H1 (cell line): ENCODE measurements around the gene ASPA. TPM values are rescaled to one million over a fixed set of nuclear protein-coding genes. Genes with fewer than 3 reads are reported as not detected.
A peak's percentile ranks its signal among the peaks of the same experiment; 100 is the strongest.

ENCODE experiments used
- CTCF ChIA-PET: fragments of 300-600 bp; sonication (Branson Sonifier 250); formaldehyde crosslinking; loops from one replicate; lab custom pipeline; 2021; ENCODE audit not compliant: partially characterized antibody; lab: Charles Lee
- POLR2A ChIA-PET: fragments of 300-600 bp; sonication (Branson Sonifier 250); formaldehyde crosslinking; loops from one replicate; lab custom pipeline; 2021; ENCODE audit warnings: inconsistent platforms; ENCODE audit not compliant: partially characterized antibody; lab: Charles Lee
- DNase-seq, 2 experiments: peaks; one replicate each; pipeline versions ENCODE4 v3.0.0 to v3.0.0-alpha.2; 2010 to 2022; ENCODE audit warnings: low spot score in 2 of 2, low read depth in 1 of 2, mixed read lengths in 1 of 2
- FAIRE-seq: peaks from 2 replicates; lab custom pipeline; 2011; peaks lifted over from hg19 to GRCh38; lab: Jason Lieb, UNC
- H2AFZ ChIP-seq: 2 replicates; pipeline ENCODE4 v1.8.1; 2012; ENCODE audit warnings: low read length, inconsistent platforms
- H2AK5ac ChIP-seq: 2 replicates; pipeline ENCODE4 v1.6.1; 2013; ENCODE audit warnings: low read depth, low read length
- H2BK120ac ChIP-seq: replicated peaks from 2 replicates; pipeline ENCODE3; 2013; ENCODE audit warnings: low read depth, low read length, inconsistent platforms
- H2BK12ac ChIP-seq: 2 replicates; pipeline ENCODE4 v1.6.1; 2013; ENCODE audit warnings: low read depth, low read length
- H2BK15ac ChIP-seq: 2 replicates; pipeline ENCODE4 v1.6.1; 2013; ENCODE audit warnings: low read length
- H2BK20ac ChIP-seq: 2 replicates; pipeline ENCODE4 v1.6.1; 2013; ENCODE audit warnings: low read length
- H2BK5ac ChIP-seq: 2 replicates; pipeline ENCODE4 v1.6.1; 2013; ENCODE audit warnings: low read depth, low read length
- H3K14ac ChIP-seq: 2 replicates; pipeline ENCODE4 v1.6.1; 2013; ENCODE audit warnings: inconsistent platforms; ENCODE audit not compliant: insufficient read length
- H3K18ac ChIP-seq: 2 replicates; pipeline ENCODE4 v1.6.1; 2013; ENCODE audit warnings: low read length; ENCODE audit errors: extremely low read depth
- H3K23ac ChIP-seq: 2 replicates; pipeline ENCODE4 v1.6.1; 2013; ENCODE audit warnings: inconsistent platforms; ENCODE audit not compliant: insufficient read length
- H3K23me2 ChIP-seq: 2 replicates; pipeline ENCODE4 v1.6.1; 2013; ENCODE audit warnings: low read depth, low read length
- H3K27ac ChIP-seq: 2 replicates; pipeline ENCODE4 v1.6.1; 2011; ENCODE audit warnings: low read depth, low read length, inconsistent platforms
- H3K27me3 ChIP-seq, 4 experiments: replicated peaks in 1 of 4; 1 replicate in 1 of 4; 2 replicates in 3 of 4; pipeline versions ENCODE4 v1.6.1 to v1.8.1; 2011 to 2013; ENCODE audit warnings: low read length in 3 of 4, mild to moderate bottlenecking in 3 of 4, inconsistent platforms in 2 of 4, mixed read lengths in 2 of 4, moderate library complexity in 1 of 4; ENCODE audit not compliant: control insufficient read depth in 3 of 4, insufficient read depth in 3 of 4; ENCODE audit errors: extremely low read depth in 1 of 4
- H3K36me3 ChIP-seq, 4 experiments: 2 replicates each; pipeline versions ENCODE4 v1.6.1 to v1.8.1; 2011 to 2013; ENCODE audit warnings: mild to moderate bottlenecking in 4 of 4, low read length in 3 of 4, moderate library complexity in 2 of 4, control low read depth in 1 of 4, inconsistent platforms in 1 of 4; ENCODE audit not compliant: insufficient read depth in 4 of 4, control insufficient read depth in 2 of 4
- H3K4ac ChIP-seq: replicated peaks from 2 replicates; pipeline ENCODE3; 2013; ENCODE audit warnings: low read length, low read depth, mixed read lengths, inconsistent platforms; ENCODE audit not compliant: insufficient read length
- H3K4me1 ChIP-seq, 4 experiments: replicated peaks in 1 of 4; 1 replicate in 1 of 4; 2 replicates in 3 of 4; pipeline versions ENCODE4 v1.6.1 to v1.8.1; 2011 to 2013; ENCODE audit warnings: low read length in 3 of 4, inconsistent platforms in 2 of 4, mixed read lengths in 1 of 4; ENCODE audit not compliant: insufficient read depth in 4 of 4, control insufficient read depth in 3 of 4
- H3K4me2 ChIP-seq, 2 experiments: 2 replicates each; pipeline versions ENCODE4 v1.6.1 to v1.8.1; 2011 to 2013; ENCODE audit warnings: low read depth in 2 of 2, low read length in 2 of 2, control low read depth in 1 of 2, inconsistent platforms in 1 of 2, mild to moderate bottlenecking in 1 of 2; ENCODE audit not compliant: insufficient read depth in 1 of 2
- H3K4me3 ChIP-seq, 4 experiments: fragments of 200-600, 300-600 bp in 1 of 4; sonication (generic), shearing (Covaris generic), sonication (Bioruptor Twin) in 1 of 4; 2 replicates each; pipeline versions ENCODE4 v1.5.1 to v1.8.1; 2011 to 2016; ENCODE audit warnings: low read length in 4 of 4, low read depth in 3 of 4, control low read depth in 2 of 4, inconsistent platforms in 2 of 4, mild to moderate bottlenecking in 2 of 4, mixed read lengths in 1 of 4, moderate library complexity in 1 of 4; ENCODE audit not compliant: insufficient read depth in 2 of 4; ENCODE audit errors: extremely low read depth in 1 of 4
- H3K56ac ChIP-seq: replicated peaks from 2 replicates; pipeline ENCODE3; 2013; ENCODE audit warnings: low read depth, mild to moderate bottlenecking, mixed read lengths, low read length, inconsistent platforms; ENCODE audit not compliant: insufficient read length
- H3K79me1 ChIP-seq: 2 replicates; pipeline ENCODE4 v1.6.1; 2013; ENCODE audit warnings: low read depth, low read length, control low read depth
- H3K79me2 ChIP-seq, 2 experiments: 2 replicates each; pipeline versions ENCODE4 v1.6.1 to v1.8.1; 2012 to 2013; ENCODE audit warnings: low read length in 2 of 2, mild to moderate bottlenecking in 2 of 2, inconsistent platforms in 1 of 2; ENCODE audit not compliant: insufficient read depth in 2 of 2, control insufficient read depth in 1 of 2
- H3K9ac ChIP-seq, 4 experiments: replicated peaks in 1 of 4; 1 replicate in 1 of 4; 2 replicates in 3 of 4; pipeline versions ENCODE4 v1.6.1 to v1.8.1; 2011 to 2013; ENCODE audit warnings: low read depth in 3 of 4, low read length in 3 of 4, control low read depth in 2 of 4, mild to moderate bottlenecking in 2 of 4, moderate library complexity in 2 of 4, inconsistent platforms in 1 of 4; ENCODE audit errors: extremely low read depth in 1 of 4
- H3K9me3 ChIP-seq, 2 experiments: 2 replicates each; pipeline versions ENCODE4 v1.6.1 to v1.8.1; 2012 to 2013; ENCODE audit warnings: mild to moderate bottlenecking in 2 of 2, moderate library complexity in 2 of 2, control low read depth in 1 of 2, inconsistent platforms in 1 of 2, low read depth in 1 of 2, low read length in 1 of 2, mixed read lengths in 1 of 2; ENCODE audit not compliant: insufficient read depth in 2 of 2
- H4K20me1 ChIP-seq, 2 experiments: replicated peaks in 1 of 2; 2 replicates each; pipeline versions ENCODE3 to v1.8.1; 2011 to 2013; ENCODE audit warnings: inconsistent platforms in 2 of 2, low read length in 2 of 2, mild to moderate bottlenecking in 1 of 2; ENCODE audit not compliant: insufficient read depth in 2 of 2, control insufficient read depth in 1 of 2
- H4K5ac ChIP-seq: 2 replicates; pipeline ENCODE4 v1.6.1; 2013; ENCODE audit warnings: low read length, low read depth, mixed read lengths, inconsistent platforms; ENCODE audit not compliant: insufficient read length
- H4K8ac ChIP-seq: 2 replicates; pipeline ENCODE4 v1.8.0; 2013; ENCODE audit warnings: mild to moderate bottlenecking, moderate library complexity, low read length, inconsistent platforms; ENCODE audit not compliant: insufficient read depth; ENCODE audit errors: extremely low read depth
- H4K91ac ChIP-seq: replicated peaks from 2 replicates; pipeline ENCODE3; 2013; ENCODE audit warnings: low read length, mixed read lengths, inconsistent platforms; ENCODE audit not compliant: insufficient read length
- NANOG ChIP-seq: IDR thresholded peaks from 2 replicates; pipeline ENCODE4 v1.6.1; 2011; ENCODE audit warnings: low read length, low read depth, mild to moderate bottlenecking, inconsistent platforms; ENCODE audit not compliant: insufficient read depth, poor library complexity, severe bottlenecking
- SUZ12 ChIP-seq: fragments of 200-600 bp; sonication (generic); IDR thresholded peaks from 2 replicates; pipeline ENCODE4 v1.6.1; 2012; ENCODE audit warnings: mild to moderate bottlenecking, inconsistent platforms, low read length, moderate library complexity, mixed read lengths
- WGBS, 2 experiments: shearing (Covaris generic) in 1 of 2; methylation state at CpG; one replicate each; pipeline versions ENCODE4 v1.1.6 to v1.1.7; 2013 to 2015; ENCODE audit warnings: low lambda C conversion rate in 2 of 2, mixed read lengths in 2 of 2, inconsistent platforms in 1 of 2, low coverage in 1 of 2, missing lambda C conversion rate in 1 of 2; ENCODE audit not compliant: insufficient replicate concordance in 2 of 2, insufficient coverage in 1 of 2, insufficient read length in 1 of 2; ENCODE audit errors: extremely low coverage in 1 of 2, missing lambda C conversion rate in 1 of 2; 5-methylcytosine and 5-hydroxymethylcytosine counted together
- polyA plus RNA-seq, 7 experiments: library from polyadenylated mRNA; depleted of rRNA in 3 of 7; stranded (reverse) in 5 of 7; unstranded in 2 of 7; fragments of >200 nt in 5 of 7; fragments of 200-250 nt in 2 of 7; gene quantifications; 1 replicate in 5 of 7; 2 replicates in 1 of 7; 4 replicates in 1 of 7; pipeline versions ENCODE4 v1.2.1 to v1.2.3, GENCODE V29; 2011 to 2013; ENCODE audit warnings: missing spikeins in 2 of 7, mixed read lengths in 2 of 7
- total RNA-seq: library from RNA; stranded (reverse); fragmentation: NEBNext Ultra II Directional; extraction: Animal tissue kit (Norgen Biotek cat#: 25700); gene quantifications from 2 replicates; pipeline ENCODE4 v1.2.1, GENCODE V29; 2021

The ASPA gene
- total and polyA plus RNA-seq, 2 of the 8 experiments (the other 6 are each of a cell fraction or from before 2014, with no cell fraction given) = 0.03 TPM; not detected in 1

GRCh38 chr17:3510090-3510489 is 34.3 kb downstream of the ASPA start:
- Histone ChIP-seq H3K9ac (no peak overlapping the region), H2AK5ac (no peak overlapping the region), H3K4ac (no peak overlapping the region), H3K23ac (no peak overlapping the region), H2BK15ac (no peak overlapping the region), H4K91ac (no peak overlapping the region), H3K27ac (no peak overlapping the region), H4K8ac (no peak overlapping the region), H3K27me3 (no peaks in the 10 kb centered on the region; a peak in 2 of 7 replicates), H3K18ac (no peak overlapping the region), H4K5ac (no peak overlapping the region), H3K79me1 (no peaks in the 10 kb centered on the region), H2BK20ac (no peak overlapping the region), H3K23me2 (no peaks in the 10 kb centered on the region), H3K56ac (no peak overlapping the region), H3K4me2 (peak overlapping the region in 1 of 2 experiments; percentile 15; a peak in 1 of 4 replicates), H4K20me1 (no peaks in the 10 kb centered on the region), H3K9me3 (no peaks in the 10 kb centered on the region), H2BK120ac (no peak overlapping the region), H3K4me3 (no peak overlapping the region), H2BK12ac (no peak overlapping the region), H3K4me1 (peaks cover 9 to 22% (median 14%) of the 10 kb centered on the region in 4 experiments), H2BK5ac (no peak overlapping the region), H3K79me2 (no peaks in the 10 kb centered on the region), H3K36me3 (no peaks in the 10 kb centered on the region), H2AFZ (no peak overlapping the region), H3K14ac (no peak overlapping the region)
- CTCF ChIA-PET = no interaction called here
- TF ChIP-seq SUZ12 (no peak), NANOG (peak; percentile 54)
- FAIRE-seq = no peak
- DNase-seq = no peak
- 50% methylated on average over 7 of the region's 7 CpGs; no CpG with 5 or more reads in 1 of the 2 experiments for WGBS, 2 experiments
- POLR2A ChIA-PET = interaction anchor here (1.3 kb wide), 1 partner anchor 24 kb away, joined by 3 read pairs; no protein-coding TSS in a partner anchor
